Activated CD8-positive, alpha-beta T cell treated with anti-CD3 and anti-CD28 coated beads for 36 hours (primary cell): ENCODE data around the gene MRM2. TPM values are rescaled to one million over a fixed set of nuclear protein-coding genes. Genes with fewer than 3 reads are reported as not detected.

Experiments
- ATAC-seq: fragments of 200-7000 bp; cut with Tn5 transposase; one replicate; pipeline ENCODE4 v1.10.0; 2021; ENCODE audit warnings: mild to moderate bottlenecking, moderate library complexity
- CTCF ChIA-PET: fragments of 350-600 bp; sonication (Branson Sonifier 250); formaldehyde crosslinking; loops from one replicate; lab custom pipeline; 2021; ENCODE audit warnings: antibody characterized with exemption; lab: Charles Lee
- POLR2A ChIA-PET: fragments of 350-600 bp; sonication (Branson Sonifier 250); formaldehyde crosslinking; loops from one replicate; lab custom pipeline; 2021; ENCODE audit warnings: antibody characterized with exemption; lab: Charles Lee
- DNase-seq: peaks from one replicate; pipeline ENCODE4 v3.0.0-alpha.2; 2020
- H3K27ac Mint-ChIP-seq: one replicate; pipeline ENCODE4 v1.8.0; 2021; ENCODE audit warnings: mild to moderate bottlenecking, mixed read lengths
- H3K27me3 Mint-ChIP-seq: one replicate; pipeline ENCODE4 v1.8.0; 2021; ENCODE audit warnings: mixed read lengths
- H3K36me3 Mint-ChIP-seq: one replicate; pipeline ENCODE4 v1.8.0; 2021; ENCODE audit warnings: low read depth, mixed read lengths
- H3K4me1 Mint-ChIP-seq: one replicate; pipeline ENCODE4 v1.8.0; 2021; ENCODE audit warnings: low read depth, mixed read lengths
- H3K4me3 Mint-ChIP-seq: one replicate; pipeline ENCODE4 v1.8.0; 2021; ENCODE audit warnings: mild to moderate bottlenecking, moderate library complexity, mixed read lengths
- H3K9me3 Mint-ChIP-seq: one replicate; pipeline ENCODE4 v1.8.0; 2021; ENCODE audit warnings: mixed read lengths
- intact Hi-C: fragments of 100-400 bp; cut with micrococcal nuclease; formaldehyde crosslinking; loops from one replicate; pipeline ENCODE4 v1.10.0; 2022
- total RNA-seq, 2 experiments: library from RNA; stranded (reverse); gene quantifications; one replicate each; pipeline ENCODE4 v1.2.3, GENCODE V29; 2021
- TF ChIP-seq, protein P1 (sequence below): fragments of 200-600 bp; IDR thresholded peaks from one replicate; pipeline ENCODE4 v1.8.0; 2022; ENCODE audit warnings: antibody characterized with exemption, mild to moderate bottlenecking

Gene MRM2
- total RNA-seq, 2 experiments from 2014 or later, result 30.3 to 31.9 TPM

DNA sequence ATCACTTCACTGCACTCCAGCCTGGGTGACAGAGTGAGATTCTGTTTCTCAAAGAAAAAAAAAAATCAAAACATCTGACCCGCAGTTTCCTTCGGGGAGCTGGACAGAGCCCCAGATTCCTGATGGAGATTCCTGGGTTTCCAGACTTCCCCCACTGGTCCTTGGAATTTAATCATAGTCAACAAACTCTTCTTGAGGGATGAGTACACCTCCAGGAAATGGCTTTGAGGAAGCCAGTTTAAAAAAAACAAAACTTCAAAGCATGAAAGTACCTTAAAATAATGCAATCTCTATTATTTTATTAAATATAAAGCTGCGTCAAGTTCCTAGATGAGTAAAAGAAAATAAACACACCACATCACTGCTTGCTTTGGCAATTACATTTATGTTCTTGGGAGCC is 8.1 kb downstream of the MRM2 start:
- Mint-ChIP-seq H3K27ac (no peak overlapping the region), H3K4me1 (peaks cover 29% of the 10 kb centered on the region), H3K4me3 (peak overlapping the region; percentile 46), H3K9me3 (no peaks in the 10 kb centered on the region), H3K36me3 (peaks cover 35% of the 10 kb centered on the region), H3K27me3 (no peaks in the 10 kb centered on the region)
- TF ChIP-seq, protein P1, sequence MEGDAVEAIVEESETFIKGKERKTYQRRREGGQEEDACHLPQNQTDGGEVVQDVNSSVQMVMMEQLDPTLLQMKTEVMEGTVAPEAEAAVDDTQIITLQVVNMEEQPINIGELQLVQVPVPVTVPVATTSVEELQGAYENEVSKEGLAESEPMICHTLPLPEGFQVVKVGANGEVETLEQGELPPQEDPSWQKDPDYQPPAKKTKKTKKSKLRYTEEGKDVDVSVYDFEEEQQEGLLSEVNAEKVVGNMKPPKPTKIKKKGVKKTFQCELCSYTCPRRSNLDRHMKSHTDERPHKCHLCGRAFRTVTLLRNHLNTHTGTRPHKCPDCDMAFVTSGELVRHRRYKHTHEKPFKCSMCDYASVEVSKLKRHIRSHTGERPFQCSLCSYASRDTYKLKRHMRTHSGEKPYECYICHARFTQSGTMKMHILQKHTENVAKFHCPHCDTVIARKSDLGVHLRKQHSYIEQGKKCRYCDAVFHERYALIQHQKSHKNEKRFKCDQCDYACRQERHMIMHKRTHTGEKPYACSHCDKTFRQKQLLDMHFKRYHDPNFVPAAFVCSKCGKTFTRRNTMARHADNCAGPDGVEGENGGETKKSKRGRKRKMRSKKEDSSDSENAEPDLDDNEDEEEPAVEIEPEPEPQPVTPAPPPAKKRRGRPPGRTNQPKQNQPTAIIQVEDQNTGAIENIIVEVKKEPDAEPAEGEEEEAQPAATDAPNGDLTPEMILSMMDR, result no peak
- ATAC-seq (no peak), DNase-seq (no peak)
- ChIA-PET CTCF (no interaction called here), POLR2A (interaction anchor here (0.7 kb wide), 1 partner anchor 664 kb away, joined by 3 read pairs; no protein-coding TSS in a partner anchor)
- intact Hi-C loops, result no loop called here

DNA sequence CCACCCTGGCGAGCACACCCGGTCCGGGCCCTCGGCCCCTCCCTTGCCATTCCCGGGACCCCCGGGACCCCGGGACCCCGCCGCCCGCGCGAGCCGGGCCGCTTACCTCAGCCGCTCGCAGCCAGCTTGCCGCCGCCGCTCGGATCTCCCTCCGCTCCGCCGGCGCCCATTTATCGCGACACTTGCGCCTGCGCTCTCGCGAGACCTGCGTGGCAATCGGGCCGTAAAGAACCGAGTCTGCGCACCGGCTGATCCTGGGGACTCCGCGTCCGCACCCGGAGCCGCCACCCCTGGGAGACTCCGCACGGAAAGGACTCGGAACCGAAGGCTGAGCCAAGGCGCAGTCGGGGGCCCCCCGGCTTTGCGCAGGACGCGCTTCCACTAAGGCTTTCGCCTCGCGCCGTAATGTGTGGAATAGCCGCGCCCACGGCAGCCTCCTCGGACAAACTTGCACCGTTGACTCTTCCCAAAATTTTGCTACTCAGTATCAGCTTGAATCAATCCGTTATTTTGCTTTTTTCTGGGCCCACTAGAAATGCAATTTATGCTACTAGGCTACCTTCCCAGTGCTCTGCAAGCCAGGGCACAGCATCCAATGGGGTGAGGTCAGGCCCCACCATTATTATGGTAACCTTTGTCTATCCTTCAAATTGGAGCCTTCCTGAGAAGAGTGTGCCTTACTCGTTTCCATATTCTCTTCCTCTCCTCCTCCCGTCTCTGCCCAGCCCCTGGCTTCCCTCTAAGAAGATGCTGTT is 9.1 kb downstream of the MRM2 start, which contains the start of gene MAD1L1:
MAD1L1 (minus strand) TSS at position 180 of the 755 bp plus-strand sequence. CDS start 2,812 bp downstream, outside the sequence.
- intact Hi-C loops, result no loop called here
- ChIA-PET CTCF (interaction anchor here (1.2 to 2.0 kb wide), 3 partner anchors 12 to 193 kb away, joined by 3 to 14 read pairs (median 3); no protein-coding TSS in a partner anchor), POLR2A (interaction anchor here (0.6 to 3.5 kb wide), 3 partner anchors 8 to 28 kb away, joined by 3 to 30 read pairs (median 3); partner anchors contain the start of genes MRM2 and NUDT1)
- Mint-ChIP-seq H3K9me3 (no peaks in the 10 kb centered on the region), H3K4me1 (peaks cover 29% of the 10 kb centered on the region), H3K36me3 (peaks cover 30% of the 10 kb centered on the region), H3K27me3 (no peaks in the 10 kb centered on the region), H3K4me3 (peak within 1 kb of the TSS; percentile 89), H3K27ac (peak within 1 kb of the TSS; percentile 87)
- peak; percentile 91 for DNase-seq
- TF ChIP-seq, protein P1, result no peak
- ATAC-seq, result peak; percentile 96

DNA sequence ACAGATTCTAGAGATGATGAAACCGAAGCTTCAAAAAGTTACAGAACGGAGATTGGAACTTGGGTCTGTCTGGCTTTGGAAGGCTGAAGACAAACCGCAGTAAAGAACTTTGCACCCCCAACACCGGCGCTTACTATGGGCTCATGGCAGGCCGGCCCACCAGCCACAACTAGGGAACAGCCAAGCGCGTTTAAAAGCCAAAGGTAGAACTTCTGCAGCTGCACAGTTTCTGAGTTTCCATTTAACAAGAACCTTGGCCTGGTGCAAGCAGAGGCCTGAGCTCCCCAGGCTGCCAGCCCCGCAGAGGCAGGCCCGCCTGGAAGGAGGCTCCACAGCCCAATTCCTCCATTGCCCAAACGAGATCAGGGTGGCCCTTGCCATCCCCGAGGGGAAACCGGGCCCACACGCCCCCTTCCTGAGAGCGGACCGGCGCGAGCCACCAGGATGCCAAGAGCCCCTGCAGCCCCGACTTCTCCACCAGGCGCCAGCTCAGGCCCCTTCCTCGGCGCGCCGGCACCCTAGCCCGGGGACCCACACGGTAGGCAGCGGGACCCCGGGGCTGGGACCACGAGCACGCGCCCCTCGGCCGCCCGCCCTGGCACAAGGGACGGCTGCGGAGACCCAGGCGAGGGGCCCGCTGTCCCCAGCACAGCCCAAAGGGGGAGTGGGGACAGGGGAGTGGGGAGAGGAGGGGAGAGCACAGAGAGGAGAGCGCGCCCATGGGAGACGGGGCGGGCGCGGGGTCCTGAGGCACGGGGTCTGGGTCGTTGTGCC is 9.8 kb downstream of the MRM2 start:
- peaks cover 31% of the 10 kb centered on the region for H3K4me1 Mint-ChIP-seq
- intact Hi-C loops, result no loop called here
- H3K36me3 Mint-ChIP-seq, result peaks cover 28% of the 10 kb centered on the region
- peak; percentile 37 for ATAC-seq
- peak overlapping the region; percentile 79 for H3K27ac Mint-ChIP-seq
- H3K4me3 Mint-ChIP-seq, result peak overlapping the region; percentile 89
- no peaks in the 10 kb centered on the region for H3K27me3 Mint-ChIP-seq
- ChIA-PET CTCF (interaction anchor here (0.7 to 2.0 kb wide), 5 partner anchors 9 to 192 kb away, joined by 3 to 14 read pairs (median 3); partner anchors contain the start of genes MRM2 and NUDT1), POLR2A (interaction anchor here (0.6 to 3.5 kb wide), 5 partner anchors 8 to 122 kb away, joined by 3 to 30 read pairs (median 3); partner anchors contain the start of genes EIF3B, MRM2 and NUDT1)
- no peaks in the 10 kb centered on the region for H3K9me3 Mint-ChIP-seq
- peak; percentile 39 for DNase-seq
- TF ChIP-seq, protein P1, result no peak

DNA sequence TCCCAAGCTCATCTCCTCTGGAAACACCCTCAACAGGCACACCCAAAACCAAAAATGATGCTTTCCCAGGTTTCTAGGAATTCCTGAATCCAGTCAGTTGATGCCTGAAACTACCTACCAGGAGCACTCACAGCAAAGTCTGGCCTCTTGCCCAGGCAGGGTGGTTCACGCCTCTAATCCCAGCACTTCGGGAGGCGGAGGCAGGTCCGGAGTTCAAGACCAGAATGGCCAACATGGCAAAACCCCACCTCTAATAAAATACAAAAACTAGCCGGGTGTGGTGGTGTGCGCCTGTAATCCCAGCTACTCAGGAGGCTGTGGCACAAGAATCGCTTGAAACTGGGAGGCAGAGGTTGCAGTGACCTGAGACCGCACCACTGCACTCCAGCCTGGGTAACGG is 11.1 kb downstream of the MRM2 start:
- H3K27me3 Mint-ChIP-seq, result no peaks in the 10 kb centered on the region
- intact Hi-C loops, result no loop called here
- H3K9me3 Mint-ChIP-seq, result no peaks in the 10 kb centered on the region
- H3K4me1 Mint-ChIP-seq, result peaks cover 31% of the 10 kb centered on the region
- POLR2A ChIA-PET, result interaction anchor here (3.5 kb wide), 1 partner anchor 11 kb away, joined by 30 read pairs; the partner anchor contains the start of genes MRM2 and NUDT1
- TF ChIP-seq, protein P1, result no peak
- CTCF ChIA-PET, result interaction anchor here (1.4 kb wide), 1 partner anchor 36 kb away, joined by 3 read pairs; no protein-coding TSS in a partner anchor
- H3K27ac Mint-ChIP-seq, result no peak overlapping the region
- DNase-seq, result no peak
- peaks cover 26% of the 10 kb centered on the region for H3K36me3 Mint-ChIP-seq
- ATAC-seq, result no peak
- no peak overlapping the region for H3K4me3 Mint-ChIP-seq
